ENCODE results near the gene ZBTB7C.

The ZBTB7C gene

GRCh38 chr18:47992976-47993375 is 416.2 kb downstream of the ZBTB7C start:
- no peaks in the 10 kb centered on the region for H3K36me3 ChIP-seq
- no peaks in the 10 kb centered on the region for H3K27me3 ChIP-seq
- H3K27ac ChIP-seq = no peak overlapping the region
- H3K4me3 ChIP-seq (ENCODE audit: low read depth in 1 of 2, low read length in 1 of 2) = no peak overlapping the region
- no peaks in the 10 kb centered on the region for H3K4me1 ChIP-seq (ENCODE audit: control insufficient read depth in 1 of 2, insufficient read depth in 1 of 2, low read depth in 1 of 2, low read length in 1 of 2)
- H3K9me3 ChIP-seq = no peaks in the 10 kb centered on the region
- TF ChIP-seq, protein P1, sequence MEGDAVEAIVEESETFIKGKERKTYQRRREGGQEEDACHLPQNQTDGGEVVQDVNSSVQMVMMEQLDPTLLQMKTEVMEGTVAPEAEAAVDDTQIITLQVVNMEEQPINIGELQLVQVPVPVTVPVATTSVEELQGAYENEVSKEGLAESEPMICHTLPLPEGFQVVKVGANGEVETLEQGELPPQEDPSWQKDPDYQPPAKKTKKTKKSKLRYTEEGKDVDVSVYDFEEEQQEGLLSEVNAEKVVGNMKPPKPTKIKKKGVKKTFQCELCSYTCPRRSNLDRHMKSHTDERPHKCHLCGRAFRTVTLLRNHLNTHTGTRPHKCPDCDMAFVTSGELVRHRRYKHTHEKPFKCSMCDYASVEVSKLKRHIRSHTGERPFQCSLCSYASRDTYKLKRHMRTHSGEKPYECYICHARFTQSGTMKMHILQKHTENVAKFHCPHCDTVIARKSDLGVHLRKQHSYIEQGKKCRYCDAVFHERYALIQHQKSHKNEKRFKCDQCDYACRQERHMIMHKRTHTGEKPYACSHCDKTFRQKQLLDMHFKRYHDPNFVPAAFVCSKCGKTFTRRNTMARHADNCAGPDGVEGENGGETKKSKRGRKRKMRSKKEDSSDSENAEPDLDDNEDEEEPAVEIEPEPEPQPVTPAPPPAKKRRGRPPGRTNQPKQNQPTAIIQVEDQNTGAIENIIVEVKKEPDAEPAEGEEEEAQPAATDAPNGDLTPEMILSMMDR (IDR thresholded peaks at IDR 0.05) = no peak

DNA sequence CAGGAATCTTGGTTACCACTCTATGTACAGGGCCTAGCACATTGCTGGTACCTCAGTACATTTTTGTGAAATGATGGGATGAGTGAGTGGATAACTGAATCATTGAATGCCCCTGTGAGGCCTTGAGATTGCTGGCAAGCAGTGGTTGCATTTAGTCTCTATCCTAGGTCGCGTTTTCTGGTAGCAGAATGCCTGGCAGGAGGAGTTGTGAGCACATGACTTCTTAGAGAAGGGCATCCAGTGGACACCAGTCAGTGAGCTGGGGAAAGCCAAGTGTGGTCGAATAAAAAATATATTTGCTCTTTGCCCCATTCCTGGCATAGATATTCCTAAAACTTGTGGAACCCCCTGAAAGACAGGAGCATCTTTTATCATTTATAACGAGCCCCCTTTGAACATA is 416.9 kb downstream of the ZBTB7C start:
- no peak overlapping the region for H3K27ac ChIP-seq
- H3K27me3 ChIP-seq = no peaks in the 10 kb centered on the region
- H3K36me3 ChIP-seq = no peaks in the 10 kb centered on the region
- no peak overlapping the region for H3K4me3 ChIP-seq (ENCODE audit: low read depth in 1 of 2, low read length in 1 of 2)
- peaks cover 0 to under 1% of the 10 kb centered on the region in 2 experiments for H3K4me1 ChIP-seq (ENCODE audit: control insufficient read depth in 1 of 2, insufficient read depth in 1 of 2, low read depth in 1 of 2, low read length in 1 of 2)
- TF ChIP-seq, protein P1 (IDR thresholded peaks at IDR 0.05) = no peak
- H3K9me3 ChIP-seq = no peaks in the 10 kb centered on the region

DNA sequence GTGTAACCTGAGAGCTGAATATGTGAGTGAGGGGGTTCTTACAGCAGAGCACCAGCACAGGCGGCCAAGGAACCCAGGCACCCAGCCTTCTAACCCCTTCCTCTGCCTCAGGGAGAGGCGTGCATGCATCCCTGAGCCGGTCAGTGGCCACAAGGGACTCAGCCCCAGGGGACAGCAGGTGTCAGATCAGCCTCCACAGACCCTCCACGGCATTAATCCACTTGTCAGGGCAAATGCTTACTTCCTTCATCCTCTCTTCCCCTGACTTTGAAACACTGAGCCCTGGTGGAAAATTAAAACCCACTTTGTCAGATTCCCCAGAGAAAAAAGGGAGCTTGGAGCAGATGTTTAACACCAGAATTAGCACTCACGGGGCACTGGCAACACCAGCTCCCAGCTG is 418.2 kb downstream of the ZBTB7C start:
- H3K4me3 ChIP-seq (ENCODE audit: low read depth in 1 of 2, low read length in 1 of 2) = no peak overlapping the region
- no peaks in the 10 kb centered on the region for H3K9me3 ChIP-seq
- no peaks in the 10 kb centered on the region for H3K27me3 ChIP-seq
- no peaks in the 10 kb centered on the region for H3K36me3 ChIP-seq
- peaks cover 11 to 13% of the 10 kb centered on the region in 2 experiments for H3K4me1 ChIP-seq (ENCODE audit: control insufficient read depth in 1 of 2, insufficient read depth in 1 of 2, low read depth in 1 of 2, low read length in 1 of 2)
- TF ChIP-seq, protein P1 (IDR thresholded peaks at IDR 0.05) = no peak
- no peak overlapping the region for H3K27ac ChIP-seq

DNA sequence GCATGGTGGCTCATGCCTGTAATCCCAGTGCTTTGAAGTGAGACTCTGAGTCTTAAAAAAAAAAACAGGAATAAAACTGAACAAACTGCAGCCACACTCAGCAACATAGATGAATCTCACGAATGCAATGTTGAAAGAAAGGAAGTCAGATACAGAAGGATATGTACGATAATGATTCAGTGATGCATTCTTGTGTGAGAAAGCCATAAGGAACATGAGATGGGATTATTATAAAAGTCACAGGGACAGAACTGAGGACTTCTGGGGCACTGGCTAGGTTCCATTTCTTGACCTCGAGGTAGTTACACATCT is 421.8 kb downstream of the ZBTB7C start:
- TF ChIP-seq, protein P1 (IDR thresholded peaks at IDR 0.05) = no peak
- no peak overlapping the region for H3K4me3 ChIP-seq (ENCODE audit: low read depth in 1 of 2, low read length in 1 of 2)
- H3K4me1 ChIP-seq (ENCODE audit: control insufficient read depth in 1 of 2, insufficient read depth in 1 of 2, low read depth in 1 of 2, low read length in 1 of 2) = peaks cover 18 to 28% of the 10 kb centered on the region in 2 experiments
- H3K27ac ChIP-seq = no peak overlapping the region
- H3K36me3 ChIP-seq = no peaks in the 10 kb centered on the region
- H3K9me3 ChIP-seq = no peaks in the 10 kb centered on the region
- H3K27me3 ChIP-seq = no peaks in the 10 kb centered on the region

- TF ChIP-seq, protein P1 (IDR thresholded peaks at IDR 0.05) = no peak
- no peak overlapping the region for H3K27ac ChIP-seq
- no peaks in the 10 kb centered on the region for H3K36me3 ChIP-seq
- no peak overlapping the region for H3K4me3 ChIP-seq (ENCODE audit: low read depth in 1 of 2, low read length in 1 of 2)
- H3K27me3 ChIP-seq = no peaks in the 10 kb centered on the region
- H3K4me1 ChIP-seq (ENCODE audit: control insufficient read depth in 1 of 2, insufficient read depth in 1 of 2, low read depth in 1 of 2, low read length in 1 of 2) = peaks cover 18 to 28% of the 10 kb centered on the region in 2 experiments
- no peaks in the 10 kb centered on the region for H3K9me3 ChIP-seq
Observed at GRCh38 chr18:47986620-47987387, 422.4 kb downstream of the ZBTB7C start.

Measured in neutrophil (primary cell).